SK-N-SH (cell line): ENCODE results near the gene ATP12A. TPM values are rescaled to one million over a fixed set of nuclear protein-coding genes. Genes with fewer than 3 reads are reported as not detected.

ENCODE experiments used
- CTCF ChIA-PET: fragments of 300-600, 350-600 bp; formaldehyde crosslinking; extraction: SDS; loops from one replicate; lab custom pipeline; 2021; lab: Yijun Ruan, JAX
- POLR2A ChIA-PET: fragments of 350-600 bp; sonication (Branson Sonifier 250); formaldehyde crosslinking; extraction: SDS; loops from one replicate; lab custom pipeline; 2020; ENCODE audit warnings: antibody characterized with exemption, inconsistent platforms; lab: Yijun Ruan, JAX
- DNase-seq: peaks from one replicate; pipeline ENCODE4 v3.0.0; 2012
- H2AFZ ChIP-seq: fragments of 200-600 bp; sonication (generic); 2 replicates; pipeline ENCODE4 v1.8.1; 2016; ENCODE audit warnings: antibody characterized with exemption, mild to moderate bottlenecking, low read depth
- H3F3A ChIP-seq: fragments of 200-600 bp; sonication (generic); replicated peaks from 2 replicates; pipeline ENCODE3; 2016; ENCODE audit warnings: antibody characterized with exemption, mild to moderate bottlenecking; ENCODE audit not compliant: insufficient read depth
- H3K27ac ChIP-seq, 2 experiments: fragments of 200-500 bp in 1 of 2; fragments of 200-600 bp in 1 of 2; sonication (Bioruptor generic) in 1 of 2; sonication (generic), shearing (Covaris generic) in 1 of 2; 2 replicates each; pipeline versions ENCODE4 v1.5.1 to v1.6.1; 2014 to 2016; ENCODE audit warnings: low read depth in 2 of 2, inconsistent platforms in 1 of 2, low read length in 1 of 2, mild to moderate bottlenecking in 1 of 2, mixed read lengths in 1 of 2
- H3K27me3 ChIP-seq: fragments of 200-600 bp; sonication (generic), shearing (Covaris generic); 2 replicates; pipeline ENCODE4 v1.6.1; 2016; ENCODE audit warnings: mixed run types; ENCODE audit not compliant: insufficient read depth
- H3K36me3 ChIP-seq, 2 experiments: fragments of 200-500 bp in 1 of 2; fragments of 200-600 bp in 1 of 2; sonication (Bioruptor generic) in 1 of 2; sonication (generic) in 1 of 2; replicated peaks in 1 of 2; 2 replicates each; pipeline versions ENCODE3 to v1.5.1; 2014 to 2016; ENCODE audit warnings: low read length in 1 of 2, mild to moderate bottlenecking in 1 of 2; ENCODE audit not compliant: insufficient read depth in 2 of 2, control insufficient read depth in 1 of 2
- H3K4me1 ChIP-seq, 2 experiments: fragments of 200-500 bp in 1 of 2; fragments of 200-600 bp in 1 of 2; sonication (Bioruptor generic) in 1 of 2; sonication (generic), shearing (Covaris generic) in 1 of 2; 2 replicates each; pipeline versions ENCODE4 v1.5.1 to v1.6.1; 2014 to 2016; ENCODE audit warnings: low read depth in 1 of 2, low read length in 1 of 2, mixed run types in 1 of 2; ENCODE audit not compliant: insufficient read depth in 2 of 2, control insufficient read depth in 1 of 2
- H3K4me2 ChIP-seq: fragments of 200-600 bp; sonication (generic), shearing (Covaris generic); 2 replicates; pipeline ENCODE4 v1.6.1; 2017; ENCODE audit warnings: mixed run types
- H3K4me3 ChIP-seq, 2 experiments: fragments of 200-500 bp in 1 of 2; fragments of 200-600 bp in 1 of 2; sonication (Bioruptor generic) in 1 of 2; sonication (generic), shearing (Covaris generic) in 1 of 2; 2 replicates each; pipeline versions ENCODE4 v1.5.1 to v1.8.1; 2014 to 2016; ENCODE audit warnings: low read depth in 2 of 2, inconsistent platforms in 1 of 2, low read length in 1 of 2, mild to moderate bottlenecking in 1 of 2, mixed read lengths in 1 of 2, moderate library complexity in 1 of 2
- H3K79me2 ChIP-seq: fragments of 200-600 bp; sonication (generic); 2 replicates; pipeline ENCODE4 v1.8.1; 2017; ENCODE audit warnings: mild to moderate bottlenecking; ENCODE audit not compliant: insufficient read depth
- H3K9ac ChIP-seq: fragments of 200-600 bp; sonication (generic); 2 replicates; pipeline ENCODE4 v1.6.1; 2017; ENCODE audit warnings: mixed run types
- H3K9me2 ChIP-seq: fragments of 200-600 bp; sonication (generic); 2 replicates; pipeline ENCODE4 v1.6.1; 2017; ENCODE audit warnings: mixed run types
- H3K9me3 ChIP-seq: fragments of 200-600 bp; sonication (generic); 2 replicates; pipeline ENCODE4 v1.6.1; 2017; ENCODE audit warnings: mixed run types, mild to moderate bottlenecking, moderate library complexity
- H4K20me1 ChIP-seq: fragments of 200-600 bp; sonication (generic); 2 replicates; pipeline ENCODE4 v1.6.1; 2017; ENCODE audit warnings: mild to moderate bottlenecking, mixed run types; ENCODE audit not compliant: insufficient read depth
- CTCF ChIP-seq: fragments of 200-600 bp; sonication (generic); IDR thresholded peaks from 2 replicates; pipeline ENCODE4 v1.6.1; 2017; ENCODE audit warnings: antibody characterized with exemption, mild to moderate bottlenecking, moderate library complexity
- ELF1 ChIP-seq: IDR thresholded peaks from 2 replicates; pipeline ENCODE4 v1.4.0; 2012
- EP300 ChIP-seq, 2 experiments: IDR thresholded peaks; 2 replicates each; pipeline versions ENCODE4 v1.4.0 to v1.6.1; 2012; ENCODE audit warnings: borderline replicate concordance in 1 of 2, low read depth in 1 of 2, low read length in 1 of 2
- FOSL2 ChIP-seq: IDR thresholded peaks from 2 replicates; pipeline ENCODE4 v1.4.0; 2012; ENCODE audit warnings: low read depth, mild to moderate bottlenecking, moderate library complexity, borderline replicate concordance
- FOXM1 ChIP-seq: IDR thresholded peaks from 2 replicates; pipeline ENCODE4 v1.4.0; 2012; ENCODE audit warnings: low read depth, mild to moderate bottlenecking
- MAX ChIP-seq: IDR thresholded peaks from 2 replicates; pipeline ENCODE4 v1.4.0; 2012; ENCODE audit warnings: low read depth
- MXI1 ChIP-seq: IDR thresholded peaks from 2 replicates; pipeline ENCODE4 v1.6.1; 2012; ENCODE audit warnings: mild to moderate bottlenecking, low read depth, low read length, improper control_type of control experiment
- NFIC ChIP-seq: IDR thresholded peaks from 2 replicates; pipeline ENCODE4 v1.4.0; 2012; ENCODE audit warnings: borderline replicate concordance
- RCOR1 ChIP-seq: fragments of 150-350 bp; IDR thresholded peaks from 2 replicates; pipeline ENCODE4 v1.6.1; 2017; ENCODE audit warnings: antibody characterized with exemption, low read length
- RFX5 ChIP-seq: IDR thresholded peaks from 2 replicates; pipeline ENCODE4 v1.6.1; 2012; ENCODE audit warnings: mild to moderate bottlenecking, improper control_type of control experiment, low read length
- SIN3A ChIP-seq: IDR thresholded peaks from 2 replicates; pipeline ENCODE4 v1.6.1; 2012; ENCODE audit warnings: low read depth, mild to moderate bottlenecking, low read length, moderate library complexity, borderline replicate concordance
- SMC3 ChIP-seq: IDR thresholded peaks from 2 replicates; pipeline ENCODE4 v1.6.1; 2012; ENCODE audit warnings: low read depth, low read length, improper control_type of control experiment
- TCF12 ChIP-seq: IDR thresholded peaks from 2 replicates; pipeline ENCODE4 v1.4.0; 2012
- WGBS: methylation state at CpG from one replicate; pipeline ENCODE4 v1.1.6; 2017; ENCODE audit warnings: low lambda C conversion rate; 5-methylcytosine and 5-hydroxymethylcytosine counted together
- polyA plus RNA-seq, 3 experiments: library from polyadenylated mRNA; depleted of rRNA; stranded (reverse); fragments of >200 nt; gene quantifications; 2 replicates each; pipeline ENCODE4 v1.2.3, GENCODE V29; 2012

Gene ATP12A
- polyA plus RNA-seq, 1 of the 3 experiments (the other 2 are of a cell fraction): not detected

- H3K9ac ChIP-seq: no peak overlapping the region
- H3K9me3 ChIP-seq: no peaks in the 10 kb centered on the region
- H3K9me2 ChIP-seq: no peaks in the 10 kb centered on the region
- DNase-seq: no peak
- H3K79me2 ChIP-seq: no peaks in the 10 kb centered on the region
- no peaks in the 10 kb centered on the region for H3K36me3 ChIP-seq
- ChIA-PET CTCF (interaction anchor here (0.7 to 0.9 kb wide), 3 partner anchors 17 to 56 kb away, joined by 3 read pairs; no protein-coding TSS in a partner anchor), POLR2A (no interaction called here)
- H2AFZ ChIP-seq: no peak overlapping the region
- H4K20me1 ChIP-seq: no peaks in the 10 kb centered on the region
- 54% methylated on average over 12 of the region's 16 CpGs for WGBS
- H3K27me3 ChIP-seq: peaks cover 41% of the 10 kb centered on the region
- peaks cover 0 to 8% of the 10 kb centered on the region in 2 experiments; a peak in 1 of 4 replicates for H3K4me1 ChIP-seq
- H3K4me2 ChIP-seq: no peak overlapping the region
- TF ChIP-seq SIN3A: no peak
- TF ChIP-seq, all 33 proteins: peak for 0
- no peak overlapping the region for H3K27ac ChIP-seq
- no peaks in the 10 kb centered on the region for H3F3A ChIP-seq
- no peak overlapping the region for H3K4me3 ChIP-seq
Observed at GRCh38 chr13:24675806-24676570, 4.2 kb upstream of the ATP12A start.

- Histone ChIP-seq H3K27ac (no peak overlapping the region), H3K4me2 (no peak overlapping the region), H3K9me2 (no peaks in the 10 kb centered on the region), H3F3A (no peaks in the 10 kb centered on the region), H3K27me3 (peaks cover 48% of the 10 kb centered on the region), H3K9me3 (no peaks in the 10 kb centered on the region), H3K9ac (no peak overlapping the region), H3K4me1 (peaks cover 0 to 3% of the 10 kb centered on the region in 2 experiments; a peak in 1 of 4 replicates), H4K20me1 (no peaks in the 10 kb centered on the region), H3K36me3 (no peaks in the 10 kb centered on the region), H2AFZ (no peak overlapping the region), H3K79me2 (no peaks in the 10 kb centered on the region), H3K4me3 (no peak overlapping the region)
- POLR2A ChIA-PET: no interaction called here
- CTCF ChIA-PET: interaction anchor here (1.0 to 1.2 kb wide), 2 partner anchors 16 to 217 kb away, joined by 3 to 6 read pairs; no protein-coding TSS in a partner anchor
- TF ChIP-seq FOXM1 (no peak), FOSL2 (no peak), EP300 (IDR thresholded peaks at IDR 0.05; ENCODE audit: borderline replicate concordance in 1 of 2, low read depth in 1 of 2, low read length in 1 of 2) (no peak), TCF12 (no peak)
- DNase-seq: no peak
- 61% methylated on average over 3 of the region's 3 CpGs for WGBS
Observed at GRCh38 chr13:24678151-24678550, 2.1 kb upstream of the ATP12A start.

GRCh38 chr13:24679686-24680085, 522 bp upstream of the ATP12A start:
- no peak overlapping the region for H2AFZ ChIP-seq
- no peak for DNase-seq
- WGBS: 29% methylated on average over 6 of the region's 6 CpGs
- H3F3A ChIP-seq: no peaks in the 10 kb centered on the region
- peaks cover 44% of the 10 kb centered on the region for H3K27me3 ChIP-seq
- no peaks in the 10 kb centered on the region for H3K36me3 ChIP-seq
- no peak for TF ChIP-seq MXI1
- TF ChIP-seq SMC3: no peak
- no peak for TF ChIP-seq NFIC
- no peak for TF ChIP-seq MAX
- TF ChIP-seq RFX5: no peak
- no peak for TF ChIP-seq SIN3A
- no peak for TF ChIP-seq CTCF
- TF ChIP-seq ELF1: no peak
- no peak for TF ChIP-seq RCOR1
- no peaks in the 10 kb centered on the region for H3K9me3 ChIP-seq
- POLR2A ChIA-PET: no interaction called here
- H3K9me2 ChIP-seq: no peaks in the 10 kb centered on the region
- H3K27ac ChIP-seq: no peak overlapping the region
- no peak overlapping the region for H3K4me3 ChIP-seq
- H3K4me1 ChIP-seq: peaks cover 0 to 3% of the 10 kb centered on the region in 2 experiments; a peak in 2 of 4 replicates
- no peaks in the 10 kb centered on the region for H3K79me2 ChIP-seq
- CTCF ChIA-PET: interaction anchor here (1.0 kb wide), 1 partner anchor 13 kb away, joined by 3 read pairs; no protein-coding TSS in a partner anchor
- no peak overlapping the region for H3K4me2 ChIP-seq
- no peaks in the 10 kb centered on the region for H4K20me1 ChIP-seq
- no peak overlapping the region for H3K9ac ChIP-seq
